PC-9 (cell line): Measurements from ENCODE around the gene ERP29.

Source experiments
- EZH2 ChIP-seq: fragments of 200-600 bp; sonication (generic); IDR thresholded peaks from 2 replicates; pipeline ENCODE4 v1.8.0; 2017; ENCODE audit warnings: antibody characterized with exemption, low read depth
- TF ChIP-seq, protein P1 (sequence below): fragments of 200-600 bp; sonication (generic); conservative IDR thresholded peaks from 2 replicates; pipeline ENCODE4 v1.6.1; 2017; ENCODE audit warnings: mixed run types, antibody characterized with exemption, mild to moderate bottlenecking, moderate library complexity

DNA sequence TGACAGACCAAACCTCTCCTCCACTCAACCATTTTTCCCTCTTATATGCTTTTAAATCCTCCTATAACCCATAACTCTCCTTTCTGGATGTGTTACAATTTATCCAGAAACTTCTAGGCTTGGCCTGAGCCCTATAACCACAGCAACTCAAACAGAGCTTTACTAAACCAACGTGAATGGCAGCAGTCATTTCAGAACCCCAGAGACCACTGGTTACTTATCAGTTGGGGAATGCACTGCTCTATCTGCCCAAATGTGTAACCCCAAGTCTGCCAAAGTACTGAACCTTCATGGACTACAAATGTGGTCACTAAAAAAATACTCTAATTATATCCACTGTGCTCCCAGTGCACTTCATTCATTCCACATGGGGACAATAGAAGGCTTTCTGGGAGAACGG is 53.3 kb downstream of the ERP29 start:
- TF ChIP-seq, protein P1, sequence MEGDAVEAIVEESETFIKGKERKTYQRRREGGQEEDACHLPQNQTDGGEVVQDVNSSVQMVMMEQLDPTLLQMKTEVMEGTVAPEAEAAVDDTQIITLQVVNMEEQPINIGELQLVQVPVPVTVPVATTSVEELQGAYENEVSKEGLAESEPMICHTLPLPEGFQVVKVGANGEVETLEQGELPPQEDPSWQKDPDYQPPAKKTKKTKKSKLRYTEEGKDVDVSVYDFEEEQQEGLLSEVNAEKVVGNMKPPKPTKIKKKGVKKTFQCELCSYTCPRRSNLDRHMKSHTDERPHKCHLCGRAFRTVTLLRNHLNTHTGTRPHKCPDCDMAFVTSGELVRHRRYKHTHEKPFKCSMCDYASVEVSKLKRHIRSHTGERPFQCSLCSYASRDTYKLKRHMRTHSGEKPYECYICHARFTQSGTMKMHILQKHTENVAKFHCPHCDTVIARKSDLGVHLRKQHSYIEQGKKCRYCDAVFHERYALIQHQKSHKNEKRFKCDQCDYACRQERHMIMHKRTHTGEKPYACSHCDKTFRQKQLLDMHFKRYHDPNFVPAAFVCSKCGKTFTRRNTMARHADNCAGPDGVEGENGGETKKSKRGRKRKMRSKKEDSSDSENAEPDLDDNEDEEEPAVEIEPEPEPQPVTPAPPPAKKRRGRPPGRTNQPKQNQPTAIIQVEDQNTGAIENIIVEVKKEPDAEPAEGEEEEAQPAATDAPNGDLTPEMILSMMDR = no peak
- no peak for TF ChIP-seq EZH2
